ENCODE data around the gene EEF1AKMT3.

Gene EEF1AKMT3

DNA sequence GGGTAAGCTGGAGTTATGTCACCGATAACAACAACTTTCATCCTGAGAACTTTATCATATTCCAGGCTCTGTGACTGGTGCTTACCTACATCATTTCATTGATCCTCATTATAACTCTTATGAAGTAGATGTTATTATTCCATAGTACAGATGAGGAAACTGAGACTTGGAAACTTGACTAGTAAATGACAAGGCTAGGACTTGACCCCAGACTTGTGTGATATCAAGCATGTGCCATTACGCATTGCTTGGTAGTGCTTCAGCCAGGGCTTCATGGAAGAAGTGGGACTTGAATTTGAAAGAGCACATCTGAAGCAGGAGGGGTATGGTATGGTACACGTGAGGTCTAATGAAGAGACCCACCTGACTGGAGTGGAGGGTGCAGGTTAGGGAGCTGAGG, 34.3 kb downstream of the EEF1AKMT3 start:
- Histone ChIP-seq H3K79me2 (ENCODE audit: insufficient read depth, low read length) (no peaks in the 10 kb centered on the region), H4K20me1 (ENCODE audit: insufficient read depth, low read length) (no peaks in the 10 kb centered on the region), H2AFZ (ENCODE audit: low read length) (no peak overlapping the region), H3K4me3 (ENCODE audit: low read depth, low read length, poor library complexity, severe bottlenecking) (no peak overlapping the region), H3K9ac (ENCODE audit: low read length) (no peak overlapping the region), H3K4me2 (ENCODE audit: low read length) (no peak overlapping the region), H3K9me3 (ENCODE audit: low read length) (no peaks in the 10 kb centered on the region), H3F3A (ENCODE audit: insufficient read depth, low read length) (no peaks in the 10 kb centered on the region), H3K27ac (ENCODE audit: low read depth, low read length, poor library complexity, severe bottlenecking) (no peak overlapping the region), H3K36me3 (ENCODE audit: insufficient read depth, low read length) (no peaks in the 10 kb centered on the region), H3K27me3 (ENCODE audit: insufficient read depth, low read length) (no peaks in the 10 kb centered on the region), H3K9me2 (ENCODE audit: low read depth, low read length) (no peaks in the 10 kb centered on the region), H3K4me1 (ENCODE audit: insufficient read depth, low read length, severe bottlenecking) (no peaks in the 10 kb centered on the region)
- TF ChIP-seq, protein P1, sequence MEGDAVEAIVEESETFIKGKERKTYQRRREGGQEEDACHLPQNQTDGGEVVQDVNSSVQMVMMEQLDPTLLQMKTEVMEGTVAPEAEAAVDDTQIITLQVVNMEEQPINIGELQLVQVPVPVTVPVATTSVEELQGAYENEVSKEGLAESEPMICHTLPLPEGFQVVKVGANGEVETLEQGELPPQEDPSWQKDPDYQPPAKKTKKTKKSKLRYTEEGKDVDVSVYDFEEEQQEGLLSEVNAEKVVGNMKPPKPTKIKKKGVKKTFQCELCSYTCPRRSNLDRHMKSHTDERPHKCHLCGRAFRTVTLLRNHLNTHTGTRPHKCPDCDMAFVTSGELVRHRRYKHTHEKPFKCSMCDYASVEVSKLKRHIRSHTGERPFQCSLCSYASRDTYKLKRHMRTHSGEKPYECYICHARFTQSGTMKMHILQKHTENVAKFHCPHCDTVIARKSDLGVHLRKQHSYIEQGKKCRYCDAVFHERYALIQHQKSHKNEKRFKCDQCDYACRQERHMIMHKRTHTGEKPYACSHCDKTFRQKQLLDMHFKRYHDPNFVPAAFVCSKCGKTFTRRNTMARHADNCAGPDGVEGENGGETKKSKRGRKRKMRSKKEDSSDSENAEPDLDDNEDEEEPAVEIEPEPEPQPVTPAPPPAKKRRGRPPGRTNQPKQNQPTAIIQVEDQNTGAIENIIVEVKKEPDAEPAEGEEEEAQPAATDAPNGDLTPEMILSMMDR (IDR thresholded peaks at IDR 0.05; ENCODE audit: low read length): no peak
- TF ChIP-seq EZH2 (IDR thresholded peaks at IDR 0.05; ENCODE audit: borderline replicate concordance, low read length): no peak

DNA sequence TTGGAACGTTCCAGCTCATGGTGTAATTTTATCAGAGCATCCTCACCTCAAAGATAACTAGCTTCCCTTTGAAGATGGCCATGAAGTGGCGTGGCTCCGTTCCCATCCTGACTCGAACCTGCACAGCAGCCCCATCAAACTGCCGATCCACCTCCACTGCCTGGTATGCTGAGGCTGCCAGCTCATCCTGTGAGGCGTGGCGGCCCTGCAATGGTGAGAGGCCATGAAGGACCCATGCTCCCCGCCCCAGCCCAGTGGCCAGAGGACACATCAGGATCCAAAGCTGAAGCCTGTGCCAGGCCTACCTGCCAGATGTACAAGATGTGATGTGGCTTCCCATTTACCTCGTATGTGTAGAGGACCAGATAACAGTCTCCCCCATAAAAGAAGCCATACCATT, 34.9 kb downstream of the EEF1AKMT3 start:
- Histone ChIP-seq H3K79me2 (ENCODE audit: insufficient read depth, low read length) (no peaks in the 10 kb centered on the region), H3F3A (ENCODE audit: insufficient read depth, low read length) (no peaks in the 10 kb centered on the region), H3K9me2 (ENCODE audit: low read depth, low read length) (no peaks in the 10 kb centered on the region), H3K4me3 (ENCODE audit: low read depth, low read length, poor library complexity, severe bottlenecking) (no peak overlapping the region), H3K36me3 (ENCODE audit: insufficient read depth, low read length) (no peaks in the 10 kb centered on the region), H3K9me3 (ENCODE audit: low read length) (no peaks in the 10 kb centered on the region), H4K20me1 (ENCODE audit: insufficient read depth, low read length) (no peaks in the 10 kb centered on the region), H3K27me3 (ENCODE audit: insufficient read depth, low read length) (no peaks in the 10 kb centered on the region), H3K27ac (ENCODE audit: low read depth, low read length, poor library complexity, severe bottlenecking) (no peak overlapping the region), H2AFZ (ENCODE audit: low read length) (no peak overlapping the region), H3K4me2 (ENCODE audit: low read length) (no peak overlapping the region), H3K9ac (ENCODE audit: low read length) (no peak overlapping the region), H3K4me1 (ENCODE audit: insufficient read depth, low read length, severe bottlenecking) (no peaks in the 10 kb centered on the region)
- TF ChIP-seq, protein P1 (IDR thresholded peaks at IDR 0.05; ENCODE audit: low read length): no peak
- TF ChIP-seq EZH2 (IDR thresholded peaks at IDR 0.05; ENCODE audit: borderline replicate concordance, low read length): no peak

DNA sequence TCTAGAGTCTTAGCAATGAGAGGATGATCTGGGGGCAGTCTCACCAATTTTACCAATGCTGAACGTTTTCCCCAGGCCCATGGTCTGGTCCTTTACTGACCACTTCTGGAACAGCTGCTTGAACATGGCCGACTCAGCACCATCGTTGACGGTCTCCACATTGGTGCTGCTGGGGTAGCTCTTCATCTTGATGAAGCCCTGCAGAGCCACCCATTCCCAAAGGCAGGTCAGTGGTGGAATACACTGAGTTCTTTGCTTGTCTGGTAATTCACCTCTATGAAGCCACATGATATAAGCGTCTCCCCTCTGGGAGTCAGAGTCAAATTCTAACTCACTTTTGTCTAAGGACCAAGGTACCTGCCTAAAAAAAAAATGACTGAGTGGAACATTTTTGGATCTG, 35.9 kb downstream of the EEF1AKMT3 start:
- H4K20me1 ChIP-seq (ENCODE audit: insufficient read depth, low read length): no peaks in the 10 kb centered on the region
- H3K27me3 ChIP-seq (ENCODE audit: insufficient read depth, low read length): no peaks in the 10 kb centered on the region
- no peak overlapping the region for H3K9ac ChIP-seq (ENCODE audit: low read length)
- TF ChIP-seq EZH2 (IDR thresholded peaks at IDR 0.05; ENCODE audit: borderline replicate concordance, low read length): no peak
- TF ChIP-seq, protein P1 (IDR thresholded peaks at IDR 0.05; ENCODE audit: low read length): no peak
- no peaks in the 10 kb centered on the region for H3K79me2 ChIP-seq (ENCODE audit: insufficient read depth, low read length)
- no peaks in the 10 kb centered on the region for H3K9me2 ChIP-seq (ENCODE audit: low read depth, low read length)
- H2AFZ ChIP-seq (ENCODE audit: low read length): no peak overlapping the region
- no peaks in the 10 kb centered on the region for H3F3A ChIP-seq (ENCODE audit: insufficient read depth, low read length)
- no peaks in the 10 kb centered on the region for H3K4me1 ChIP-seq (ENCODE audit: insufficient read depth, low read length, severe bottlenecking)
- H3K27ac ChIP-seq (ENCODE audit: low read depth, low read length, poor library complexity, severe bottlenecking): no peak overlapping the region
- no peak overlapping the region for H3K4me3 ChIP-seq (ENCODE audit: low read depth, low read length, poor library complexity, severe bottlenecking)
- no peaks in the 10 kb centered on the region for H3K9me3 ChIP-seq (ENCODE audit: low read length)
- H3K4me2 ChIP-seq (ENCODE audit: low read length): no peak overlapping the region
- H3K36me3 ChIP-seq (ENCODE audit: insufficient read depth, low read length): no peaks in the 10 kb centered on the region

Data from OCI-LY1 (cell line).